ENCODE data around the gene FASTK. TPM values are rescaled to one million over a fixed set of nuclear protein-coding genes. Genes with fewer than 3 reads are reported as not detected.

The FASTK gene
- total and polyA plus RNA-seq, 2 donors (not counting 3 experiments of a cell fraction or from before 2014, with no cell fraction given): 73.3 to 113 TPM

DNA sequence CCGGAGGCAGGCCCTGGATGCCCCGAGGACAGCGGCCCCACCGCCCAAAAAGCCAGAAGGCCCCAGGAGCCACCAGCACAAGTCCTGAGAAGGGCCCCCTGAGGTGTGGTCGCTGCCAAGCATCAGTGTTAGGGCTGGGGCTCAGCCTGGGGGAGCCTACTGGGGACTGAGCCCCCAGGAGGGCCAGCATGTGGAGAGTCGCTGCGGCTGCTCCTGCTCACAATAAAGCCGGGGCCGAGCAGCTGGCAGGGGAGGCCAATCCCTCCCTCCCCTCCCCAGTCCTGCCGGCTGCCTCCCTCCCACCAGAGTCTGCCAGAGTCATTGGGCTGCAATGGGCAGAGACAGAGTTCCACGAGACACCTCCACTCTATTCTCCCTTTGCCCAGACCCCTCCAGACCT, 35.3 kb downstream of the FASTK start:
- TF ChIP-seq GATA2 (IDR thresholded peaks at IDR 0.05; ENCODE audit: insufficient read depth, insufficient read length, low read depth, low read length) (no peak), POLR2A (IDR thresholded peaks at IDR 0.05; ENCODE audit: low read depth, low read length) (no peak), MYC (IDR thresholded peaks at IDR 0.05; ENCODE audit: low read depth, low read length) (no peak), POLR2AphosphoS5 (IDR thresholded peaks at IDR 0.05; ENCODE audit: insufficient read depth, low read depth, low read length) (no peak), FOS (IDR thresholded peaks at IDR 0.05; ENCODE audit: borderline replicate concordance, insufficient read depth, low read length) (no peak), JUN (IDR thresholded peaks at IDR 0.05; ENCODE audit: borderline replicate concordance, insufficient read depth, insufficient read length, low read depth) (no peak), EZH2 (IDR thresholded peaks at IDR 0.05; ENCODE audit: borderline replicate concordance, low read depth, low read length, severe bottlenecking) (no peak)
- TF ChIP-seq, protein P1, sequence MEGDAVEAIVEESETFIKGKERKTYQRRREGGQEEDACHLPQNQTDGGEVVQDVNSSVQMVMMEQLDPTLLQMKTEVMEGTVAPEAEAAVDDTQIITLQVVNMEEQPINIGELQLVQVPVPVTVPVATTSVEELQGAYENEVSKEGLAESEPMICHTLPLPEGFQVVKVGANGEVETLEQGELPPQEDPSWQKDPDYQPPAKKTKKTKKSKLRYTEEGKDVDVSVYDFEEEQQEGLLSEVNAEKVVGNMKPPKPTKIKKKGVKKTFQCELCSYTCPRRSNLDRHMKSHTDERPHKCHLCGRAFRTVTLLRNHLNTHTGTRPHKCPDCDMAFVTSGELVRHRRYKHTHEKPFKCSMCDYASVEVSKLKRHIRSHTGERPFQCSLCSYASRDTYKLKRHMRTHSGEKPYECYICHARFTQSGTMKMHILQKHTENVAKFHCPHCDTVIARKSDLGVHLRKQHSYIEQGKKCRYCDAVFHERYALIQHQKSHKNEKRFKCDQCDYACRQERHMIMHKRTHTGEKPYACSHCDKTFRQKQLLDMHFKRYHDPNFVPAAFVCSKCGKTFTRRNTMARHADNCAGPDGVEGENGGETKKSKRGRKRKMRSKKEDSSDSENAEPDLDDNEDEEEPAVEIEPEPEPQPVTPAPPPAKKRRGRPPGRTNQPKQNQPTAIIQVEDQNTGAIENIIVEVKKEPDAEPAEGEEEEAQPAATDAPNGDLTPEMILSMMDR (IDR thresholded peaks at IDR 0.05; ENCODE audit: extremely low read depth in 1 of 2, insufficient read depth in 1 of 2, low read depth in 1 of 2, low read length in 2 of 2): no peak
- TF ChIP-seq, protein P2, sequence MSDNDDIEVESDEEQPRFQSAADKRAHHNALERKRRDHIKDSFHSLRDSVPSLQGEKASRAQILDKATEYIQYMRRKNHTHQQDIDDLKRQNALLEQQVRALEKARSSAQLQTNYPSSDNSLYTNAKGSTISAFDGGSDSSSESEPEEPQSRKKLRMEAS (IDR thresholded peaks at IDR 0.05; ENCODE audit: insufficient read depth, insufficient read length): no peak
- Histone ChIP-seq H3K9ac (replicated peaks; ENCODE audit: extremely low read depth, insufficient read depth, low read length) (no peak overlapping the region), H3K4me2 (ENCODE audit: insufficient read depth, low read length) (no peak overlapping the region), H3K9me3 (replicated peaks; ENCODE audit: control insufficient read depth, insufficient read depth, low read length) (no peaks in the 10 kb centered on the region), H3K27ac (ENCODE audit: insufficient read depth, low read depth, low read length) (no peak overlapping the region), H3K27me3 (ENCODE audit: control insufficient read depth in 2 of 2, insufficient read depth in 2 of 2, low read length in 2 of 2) (peaks cover 0 to 1% of the 10 kb centered on the region in 2 experiments), H3K79me2 (ENCODE audit: control insufficient read depth, insufficient read depth, low read length) (no peaks in the 10 kb centered on the region), H3K4me1 (ENCODE audit: control insufficient read depth, extremely low read depth, insufficient read depth, low read length) (peaks cover under 1% of the 10 kb centered on the region), H3K9me1 (replicated peaks; ENCODE audit: control insufficient read depth, extremely low read depth, insufficient read depth, low read length) (no peaks in the 10 kb centered on the region), H2AFZ (ENCODE audit: low read depth, low read length) (no peak overlapping the region), H4K20me1 (replicated peaks; ENCODE audit: control insufficient read depth, extremely low read depth, insufficient read depth, low read length) (no peaks in the 10 kb centered on the region), H3K4me3 (replicated peaks in 1 of 3; ENCODE audit: insufficient read depth in 1 of 3, low read depth in 1 of 3, low read length in 3 of 3) (no peak overlapping the region), H3K36me3 (ENCODE audit: control insufficient read depth in 2 of 2, extremely low read depth in 1 of 2, insufficient read depth in 2 of 2, low read length in 2 of 2) (no peaks in the 10 kb centered on the region)
- DNase-seq (ENCODE audit: low read depth, low spot score) (no peak), FAIRE-seq (no peak)
- BruUV-seq (replicated peaks): no TSS peak
- intact Hi-C loops (cut with micrococcal nuclease) (no loop called here), dilution Hi-C loops (cut with MboI; ENCODE audit: extremely low pct_ligation_motif_present, low sequenced_read_pairs) (no loop called here)
- ChIA-PET POLR2A (no interaction called here), CTCF (interaction anchor here (1.0 to 1.6 kb wide), 2 partner anchors 17 to 27 kb away, joined by 5 read pairs; partner anchors contain the start of gene ABCB8)
